ENCODE results near the gene HMCES.
"Not testable (repeated sequence)": the region's sequence is repeated elsewhere in the genome, so short reads cannot be mapped to it uniquely, and the experiment has no call there.

HMCES gene

DNA sequence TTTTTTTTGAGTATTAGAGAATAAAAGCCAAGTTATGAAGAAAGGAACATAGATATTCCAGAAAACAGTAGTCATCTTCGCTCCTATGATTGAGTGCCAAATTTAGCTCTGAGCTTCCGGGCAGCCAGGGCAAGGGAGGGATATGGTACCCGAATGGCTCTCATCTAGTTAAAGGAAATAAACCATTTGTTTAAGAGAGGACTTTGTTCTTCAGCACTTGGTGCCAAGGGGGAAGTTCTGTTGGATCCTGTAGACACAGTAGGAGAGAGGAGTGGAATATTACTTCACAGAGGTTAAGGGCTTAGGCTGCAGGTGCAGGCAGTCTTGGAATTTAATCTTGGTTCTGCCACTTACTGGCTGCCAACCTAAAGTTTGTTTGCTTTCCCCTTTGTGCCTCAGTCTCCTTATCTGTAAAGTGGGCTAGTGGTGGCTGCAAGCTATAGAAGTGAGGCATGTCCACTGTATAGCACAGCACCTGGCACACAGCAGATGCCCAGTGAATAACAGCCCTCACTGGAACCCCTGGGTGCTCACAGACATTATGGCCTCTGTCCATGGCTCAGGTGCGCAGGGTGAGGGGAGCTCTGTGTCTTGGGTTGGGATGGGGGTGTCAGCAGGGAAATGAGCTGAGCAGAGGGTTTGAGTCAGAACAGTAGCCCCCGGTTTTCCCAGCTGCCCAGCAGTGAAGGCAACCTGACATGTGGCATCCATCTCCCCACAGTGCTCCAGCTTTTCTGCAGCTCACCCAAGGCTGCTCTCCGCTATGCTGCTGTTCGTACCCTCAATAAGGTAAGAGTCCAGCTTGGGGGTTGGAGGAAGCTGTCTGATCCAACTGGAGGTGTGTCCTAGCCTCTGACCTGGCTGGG lies 18.8 kb upstream of the HMCES start:
- DNase-seq = no peak

DNA sequence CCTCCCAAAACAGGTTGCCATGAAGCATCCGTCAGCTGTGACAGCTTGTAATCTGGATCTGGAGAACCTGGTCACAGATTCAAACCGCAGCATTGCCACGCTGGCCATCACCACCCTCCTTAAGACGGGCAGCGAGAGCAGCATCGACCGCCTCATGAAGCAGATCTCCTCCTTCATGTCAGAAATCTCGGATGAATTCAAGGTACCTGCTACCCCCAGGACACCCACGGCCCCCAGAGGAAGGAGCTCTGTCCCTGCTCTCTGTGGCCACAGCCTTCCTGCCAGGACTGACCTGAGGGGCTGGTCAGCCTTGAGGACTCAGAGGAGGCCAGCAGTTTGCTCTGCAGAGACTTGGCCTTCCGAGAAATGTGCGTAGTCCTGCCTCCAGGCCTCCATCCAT lies 18.1 kb upstream of the HMCES start:
- DNase-seq = no peak

DNA sequence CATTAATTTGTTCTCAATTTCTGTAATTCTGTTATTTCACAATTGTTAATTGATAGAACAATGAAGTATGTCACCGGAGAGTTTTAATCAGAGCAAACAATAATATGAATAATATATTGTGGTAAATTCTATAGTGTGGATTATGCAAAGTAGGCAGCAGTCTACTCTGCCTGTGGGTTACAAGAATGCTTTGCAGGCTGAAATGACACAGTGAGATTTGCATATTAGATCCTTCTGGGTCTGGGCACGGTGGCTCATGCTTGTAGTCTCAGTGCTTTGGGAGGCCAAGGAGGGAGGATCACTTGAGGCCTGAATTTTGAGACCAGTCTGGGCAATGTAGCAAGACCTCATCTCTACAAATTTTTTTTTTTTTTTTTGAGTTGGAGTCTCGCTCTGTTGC lies 16.8 kb upstream of the HMCES start:
- DNase-seq = no peak

DNA sequence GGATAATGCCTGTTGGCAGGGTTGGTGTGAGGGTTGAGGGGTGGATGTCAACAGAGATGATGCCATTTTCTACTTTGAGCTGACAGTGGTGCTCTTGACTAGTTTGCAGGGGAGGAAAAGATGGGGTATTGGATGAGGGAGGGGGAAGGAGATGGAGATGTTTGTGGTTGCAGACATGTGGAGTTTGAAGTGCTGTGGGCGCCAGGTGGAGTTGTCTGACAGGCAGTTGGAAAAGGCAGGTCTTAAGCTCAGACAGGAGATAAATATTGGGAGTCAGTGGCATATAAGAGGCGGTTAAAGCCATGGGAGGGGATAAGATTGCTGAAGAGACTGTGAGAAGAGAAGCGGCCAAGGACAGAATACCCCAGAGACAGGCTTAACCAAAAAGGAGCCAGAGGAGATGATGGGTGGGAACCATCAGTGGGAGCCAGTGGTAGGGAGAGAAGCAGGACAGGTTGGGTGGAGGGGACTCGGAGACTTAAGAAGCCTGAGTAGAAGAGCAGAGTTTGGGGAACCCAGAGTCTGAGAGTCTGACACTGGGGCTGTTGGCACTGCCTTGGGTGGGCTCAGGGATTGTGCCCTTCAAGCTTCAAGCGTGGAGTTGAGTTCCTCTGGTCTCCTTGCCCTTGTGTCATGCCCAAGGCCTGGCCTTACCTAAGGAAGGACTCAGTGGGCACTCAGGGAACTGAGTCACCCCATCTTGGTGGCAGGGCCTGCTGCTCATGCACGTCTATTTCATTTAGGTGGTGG lies 15.3 kb upstream of the HMCES start:
- no peak for DNase-seq

DNA sequence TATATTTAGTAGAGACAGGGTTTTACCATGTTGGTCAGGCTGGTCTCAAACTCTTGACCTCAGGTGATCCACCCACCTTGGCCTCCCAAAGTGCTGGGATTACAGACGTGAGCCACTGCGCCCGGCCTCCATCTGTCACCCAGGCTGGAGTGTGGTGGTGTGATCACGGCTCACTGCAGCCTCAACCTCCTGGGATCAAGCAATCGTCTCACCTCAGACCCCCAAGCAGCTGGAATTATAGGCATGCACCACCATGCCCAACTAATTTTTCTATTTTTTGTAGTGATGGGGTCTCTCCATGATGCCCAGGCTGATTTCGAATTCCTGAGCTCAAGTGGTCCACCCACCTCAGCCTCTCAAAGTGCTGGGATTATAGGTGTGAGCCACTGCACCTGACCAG lies 13.7 kb upstream of the HMCES start:
- not testable (repeated sequence) for DNase-seq

DNA sequence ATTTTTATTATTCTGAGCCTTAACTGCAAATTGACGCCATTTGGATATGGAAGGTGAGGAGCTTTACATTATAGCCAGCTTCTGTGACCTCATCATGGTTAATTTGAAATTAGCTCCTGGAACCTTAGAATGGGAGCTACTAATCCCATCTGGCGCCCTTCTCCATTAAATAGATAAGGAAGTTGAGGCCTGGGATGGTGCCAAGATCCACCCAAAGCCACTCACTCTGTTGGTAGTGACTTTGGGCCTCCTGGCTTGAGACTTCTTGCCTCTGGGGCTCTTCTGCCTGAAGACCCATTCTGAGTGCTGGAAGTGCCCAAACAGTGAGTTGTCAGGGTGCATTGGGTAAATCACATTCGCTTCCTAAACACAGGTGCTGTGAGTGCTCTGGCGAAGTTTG lies 12.0 kb upstream of the HMCES start:
- no peak for DNase-seq

DNA sequence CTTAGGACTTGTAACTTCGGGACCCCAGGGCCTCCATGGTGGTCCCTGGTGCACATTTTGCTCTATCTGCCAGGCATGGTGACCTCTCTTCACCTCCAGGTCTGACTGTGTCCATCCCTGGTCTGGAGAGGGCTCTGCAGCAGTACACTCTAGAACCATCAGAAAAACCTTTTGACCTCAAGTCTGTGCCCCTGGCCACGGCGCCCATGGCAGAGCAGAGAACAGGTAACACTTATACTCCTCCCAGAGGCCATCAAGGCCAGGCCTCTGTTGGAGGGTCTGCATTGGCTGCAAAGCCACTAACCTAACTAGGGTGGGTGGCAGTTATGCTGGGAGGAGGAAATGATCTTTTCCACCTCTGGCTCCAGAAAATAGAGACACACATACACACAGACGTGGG lies 10.3 kb upstream of the HMCES start:
- DNase-seq = no peak

DNA sequence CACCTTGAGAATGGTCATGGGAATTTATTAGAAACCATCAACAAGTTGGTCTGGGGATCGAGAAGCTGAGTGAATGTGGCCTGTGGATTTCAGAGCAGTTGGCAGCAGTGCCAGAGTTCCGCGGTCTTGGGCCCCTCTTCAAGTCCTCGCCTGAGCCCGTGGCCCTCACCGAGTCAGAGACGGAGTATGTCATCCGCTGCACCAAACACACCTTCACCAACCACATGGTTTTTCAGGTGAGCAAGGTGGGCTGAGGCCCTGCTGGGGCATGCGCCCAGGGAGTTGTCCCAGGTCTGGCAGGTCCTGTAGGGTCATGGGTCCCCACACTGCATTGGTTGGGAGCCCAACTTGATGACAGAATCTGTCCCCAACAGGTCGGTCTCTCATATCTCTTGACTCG lies 7.0 kb upstream of the HMCES start:
- no peak for DNase-seq

DNA sequence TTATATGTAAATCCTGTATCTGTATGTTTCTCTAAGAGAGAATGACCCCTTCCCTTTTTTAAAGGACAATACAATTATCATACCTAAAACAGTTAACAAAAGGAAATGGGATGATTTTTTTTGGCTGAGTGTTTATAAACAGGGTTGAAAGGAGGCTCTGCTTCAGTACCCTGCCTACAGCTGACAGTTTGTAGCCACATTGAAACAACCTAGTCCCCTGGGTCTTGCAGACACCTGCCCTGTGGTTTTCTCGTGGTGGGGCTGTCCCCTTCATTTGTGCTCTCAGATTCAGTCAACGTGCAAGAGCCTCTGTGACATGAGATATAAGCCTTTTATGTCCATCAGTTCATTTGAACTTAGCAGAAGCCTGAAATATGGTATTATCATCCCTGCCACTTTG lies 2.3 kb upstream of the HMCES start:
- DNase-seq = no peak

DNA sequence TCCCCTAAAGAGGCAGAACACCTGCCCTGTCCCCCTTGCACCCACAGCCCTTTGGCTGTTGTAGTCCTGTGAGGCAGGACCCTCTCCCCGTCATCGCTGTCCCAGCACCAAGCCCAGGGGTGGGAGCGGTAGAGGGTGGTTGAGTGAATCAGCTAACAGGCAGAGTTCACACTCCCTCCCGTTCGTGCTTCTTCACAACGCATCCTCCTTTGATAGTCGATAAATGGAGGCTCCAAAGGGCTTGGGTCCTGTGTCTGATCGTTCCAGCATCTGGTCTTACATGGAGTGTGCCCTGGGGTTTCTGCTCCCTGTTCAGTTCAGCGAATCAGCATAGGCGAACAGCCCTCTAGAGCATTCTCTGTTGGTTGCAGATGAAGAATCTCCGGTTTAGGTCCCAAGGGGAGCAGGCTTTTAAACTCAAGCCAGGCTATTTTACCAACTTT lies 820 bp upstream of the HMCES start:
- no peak for DNase-seq

DNA sequence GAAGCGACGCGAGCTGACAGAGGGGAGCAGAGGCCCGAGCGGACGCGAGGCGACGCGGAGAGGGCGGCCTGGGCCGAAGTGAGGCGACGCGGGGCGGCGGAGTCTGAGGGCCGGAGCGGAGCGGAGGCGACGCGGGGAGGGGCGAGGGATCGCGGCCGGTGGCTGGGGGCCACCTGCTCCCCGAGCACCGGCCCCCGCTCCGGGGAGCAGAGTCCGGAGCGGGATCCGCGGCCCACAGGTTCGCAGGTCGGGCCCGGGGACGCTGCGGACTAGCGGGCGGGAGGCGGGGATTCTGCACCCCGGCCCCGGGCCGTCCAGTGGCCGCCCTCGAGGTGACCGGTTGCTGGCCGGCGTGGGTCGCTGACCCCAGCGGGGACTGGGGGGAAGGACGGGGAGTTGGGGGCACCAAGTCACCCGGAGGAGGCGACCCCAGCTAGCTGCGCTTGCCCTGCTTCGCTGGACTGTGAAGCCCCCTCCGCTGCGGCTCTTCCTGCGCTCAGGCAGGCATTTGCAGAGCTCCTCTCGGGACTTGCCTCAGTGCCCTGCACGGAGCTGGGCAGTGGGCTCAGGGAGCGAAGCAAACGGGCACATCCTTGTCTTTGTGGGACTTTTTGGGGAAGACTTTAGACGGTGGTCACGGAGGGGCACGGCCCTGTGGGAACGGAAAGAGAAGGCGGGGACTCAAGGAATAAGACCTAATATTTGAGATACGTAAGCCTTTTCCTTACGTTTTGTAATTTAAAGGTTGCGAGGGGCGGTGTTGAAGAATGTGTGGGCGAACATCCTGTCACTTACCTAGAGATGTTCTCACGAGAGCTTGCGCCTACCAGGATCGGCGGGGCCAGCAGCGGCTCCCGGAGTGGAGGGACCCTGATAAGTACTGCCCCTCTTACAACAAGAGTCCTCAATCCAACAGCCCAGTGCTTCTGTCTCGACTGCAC lies 566 bp downstream of the HMCES start:
- no peak for DNase-seq

DNA sequence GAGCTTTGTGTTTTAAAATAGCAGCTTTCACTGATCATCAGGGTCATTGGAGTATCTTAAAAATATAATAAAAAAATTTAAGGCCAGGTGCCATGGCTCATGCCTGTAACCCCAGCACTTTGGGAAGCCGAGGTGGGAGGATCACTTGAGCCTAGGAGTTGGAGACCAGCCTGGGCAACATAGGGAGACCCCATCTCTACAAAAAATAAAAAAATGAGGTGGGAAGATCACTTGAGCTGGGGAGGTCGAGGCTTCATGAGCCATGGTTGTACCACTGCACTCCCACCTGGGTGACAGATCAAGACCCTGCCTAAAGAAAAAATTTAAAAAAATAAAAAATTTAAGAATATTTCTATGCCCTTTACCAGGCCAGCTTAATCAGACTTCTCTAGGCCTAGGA lies 1.5 kb downstream of the HMCES start:
- DNase-seq = no peak

DNA sequence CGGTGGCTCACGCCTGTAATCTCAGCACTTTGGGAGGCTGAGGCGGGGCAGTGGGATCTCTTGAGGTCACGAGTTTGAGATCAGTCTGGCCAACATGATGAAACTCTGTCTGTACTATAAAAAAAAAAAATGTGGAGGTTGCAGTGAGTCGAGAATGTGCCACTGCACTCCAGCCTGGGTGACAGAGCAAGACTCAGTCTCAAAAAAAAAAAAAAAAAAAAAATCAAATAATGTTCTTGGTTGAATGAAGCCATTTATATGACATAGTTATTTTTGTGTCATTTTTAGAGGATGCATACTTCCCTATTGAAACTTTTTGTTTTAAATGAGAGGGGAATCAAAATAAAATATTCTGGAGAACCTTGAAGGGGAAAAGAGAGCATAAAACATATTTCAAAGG lies 3.1 kb downstream of the HMCES start:
- DNase-seq = no peak

DNA sequence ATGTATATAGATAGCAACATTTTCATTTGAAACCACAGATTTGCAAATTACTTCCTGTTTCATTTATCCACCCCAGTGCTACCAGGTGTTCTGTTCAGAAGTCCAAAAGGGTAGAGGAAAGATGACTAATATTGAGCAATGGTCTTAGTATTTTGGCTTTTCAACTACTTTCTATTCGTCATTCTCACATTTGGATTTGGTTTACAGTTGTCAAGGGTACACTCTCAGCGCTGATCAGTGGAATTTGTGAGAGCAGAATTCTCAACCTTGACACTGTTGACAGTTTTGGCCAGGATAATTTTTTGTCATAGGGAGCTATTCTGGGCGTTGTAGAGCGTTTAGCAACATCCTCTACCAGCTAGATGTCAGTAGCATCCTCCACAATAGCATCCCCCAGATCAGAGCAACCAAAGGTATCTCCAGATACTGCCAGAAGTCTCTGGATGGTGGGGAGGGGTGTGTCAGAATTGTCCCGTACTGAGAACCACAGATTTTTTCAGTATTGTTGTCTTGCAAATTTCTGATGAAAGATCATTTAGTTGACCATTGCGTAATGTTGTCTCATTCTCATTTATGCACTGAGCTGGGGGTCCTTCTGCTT lies 4.2 kb downstream of the HMCES start:
- DNase-seq = no peak

DNA sequence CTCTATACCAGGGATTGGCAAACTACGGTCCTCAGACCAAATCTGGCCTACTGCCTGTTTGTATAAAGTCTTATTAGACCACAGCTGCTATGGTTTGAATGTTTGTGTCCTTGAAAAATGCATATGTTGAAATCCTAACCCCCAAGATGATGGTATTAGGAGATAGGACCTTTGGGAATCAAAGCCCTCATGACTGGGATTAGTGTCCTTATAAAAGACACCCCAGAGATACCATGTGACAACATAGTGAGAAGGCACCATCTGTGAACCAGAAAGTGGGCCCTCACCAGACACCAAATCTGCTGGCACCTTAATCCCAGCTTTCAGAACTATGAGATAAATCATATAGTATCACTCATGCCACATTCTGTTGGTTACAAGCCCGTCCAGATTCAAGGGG lies 7.4 kb downstream of the HMCES start:
- no peak for DNase-seq

DNA sequence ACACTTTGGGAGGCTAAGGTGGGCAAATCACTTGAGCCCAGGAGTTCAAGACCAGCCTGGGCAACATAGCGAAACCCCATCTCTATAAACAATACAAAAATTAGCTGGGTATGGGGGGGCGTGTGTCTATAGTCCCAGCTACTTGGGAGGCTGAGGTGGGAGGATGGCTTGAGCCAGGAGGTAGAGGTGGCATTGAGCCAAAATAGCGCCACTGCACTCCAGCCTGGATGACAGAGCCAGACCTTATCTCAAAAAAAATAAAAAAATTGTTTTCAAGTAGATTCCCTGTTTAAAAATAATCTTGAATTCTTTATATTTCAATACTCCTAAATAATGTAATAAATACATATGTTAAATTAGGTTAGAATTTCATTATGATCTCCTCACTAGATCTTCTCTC lies 9.8 kb downstream of the HMCES start:
- DNase-seq = no peak

DNA sequence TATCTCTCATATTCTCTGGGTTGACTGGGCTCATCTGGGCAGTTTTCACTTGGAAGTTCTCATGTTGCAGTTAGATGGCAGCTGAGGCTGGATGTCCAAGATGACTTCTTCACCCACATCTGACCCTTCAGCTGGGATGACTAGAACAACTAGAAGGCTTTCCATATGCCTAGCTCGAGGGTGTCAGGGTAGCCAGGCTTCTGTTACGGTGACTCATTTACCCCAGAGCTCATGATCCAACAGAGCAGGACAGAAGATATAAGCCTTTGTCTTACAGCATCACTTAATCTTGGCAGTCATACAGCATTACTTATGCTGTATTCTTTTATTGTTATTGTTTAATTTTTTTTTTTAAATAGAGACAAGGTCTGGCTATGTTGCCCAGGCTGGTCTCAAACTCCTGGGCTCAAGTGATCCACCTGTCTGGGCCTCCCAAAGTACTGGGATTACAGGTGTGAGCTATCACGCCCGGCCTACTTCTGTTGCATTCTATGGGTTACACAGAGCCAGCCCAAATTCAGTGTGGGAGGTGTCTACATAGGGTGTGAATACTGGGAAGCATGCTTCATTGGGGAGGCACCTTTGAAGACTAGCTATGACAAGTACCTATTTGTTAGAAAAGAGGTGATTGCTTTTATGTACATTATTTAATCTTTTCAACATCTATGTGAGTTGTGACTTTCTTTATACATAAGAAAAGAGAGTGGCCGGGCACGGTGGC lies 10.7 kb downstream of the HMCES start:
- no peak for DNase-seq

DNA sequence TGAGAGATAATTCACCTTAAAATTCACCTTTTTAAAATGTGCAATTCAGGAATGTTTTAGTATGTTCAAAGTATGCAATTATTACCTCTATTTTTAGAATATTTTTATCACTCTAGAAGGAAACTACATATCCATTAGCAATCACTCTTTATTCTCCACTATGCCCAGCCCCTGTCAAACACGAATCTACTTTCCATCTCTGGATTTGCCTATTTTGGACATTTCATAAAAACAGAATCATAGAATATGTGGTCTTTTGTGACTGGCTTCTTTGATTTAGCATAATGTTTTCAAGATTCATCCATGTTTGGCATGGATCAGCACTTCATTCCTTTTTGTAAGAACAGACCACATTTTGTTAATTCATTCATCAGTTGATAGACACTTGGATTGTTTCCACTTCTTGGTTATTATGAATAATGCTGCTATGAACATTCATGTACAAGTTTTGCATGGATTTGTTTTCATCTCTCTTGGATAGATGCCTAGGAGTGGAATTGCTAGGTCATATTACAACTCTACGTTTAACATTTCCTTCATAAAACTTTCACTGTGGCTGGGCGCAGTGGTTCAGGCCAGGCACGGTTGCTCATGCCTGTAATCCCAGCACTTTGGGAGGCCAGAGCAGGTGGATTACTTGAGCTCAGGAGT lies 12.7 kb downstream of the HMCES start:
- no peak for DNase-seq

DNA sequence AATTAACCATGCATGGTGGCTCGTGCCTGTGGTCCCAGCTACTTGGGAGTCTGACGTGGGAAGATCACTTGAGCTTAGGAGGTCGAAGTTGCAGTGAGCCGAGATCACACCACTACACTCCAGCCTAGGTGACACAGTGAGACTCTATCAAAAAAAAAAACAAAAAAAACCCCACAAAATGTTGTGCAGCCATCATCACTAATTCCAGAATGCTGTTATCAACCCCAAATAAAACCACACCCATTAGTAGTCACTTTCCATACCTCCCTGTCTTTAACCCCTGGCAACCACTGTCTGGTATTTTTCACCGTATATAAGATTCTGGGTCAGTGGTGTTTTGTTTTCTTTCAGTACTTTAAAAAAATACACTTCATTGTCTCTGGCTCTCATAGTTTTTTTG lies 16.6 kb downstream of the HMCES start:
- DNase-seq = no peak

DNA sequence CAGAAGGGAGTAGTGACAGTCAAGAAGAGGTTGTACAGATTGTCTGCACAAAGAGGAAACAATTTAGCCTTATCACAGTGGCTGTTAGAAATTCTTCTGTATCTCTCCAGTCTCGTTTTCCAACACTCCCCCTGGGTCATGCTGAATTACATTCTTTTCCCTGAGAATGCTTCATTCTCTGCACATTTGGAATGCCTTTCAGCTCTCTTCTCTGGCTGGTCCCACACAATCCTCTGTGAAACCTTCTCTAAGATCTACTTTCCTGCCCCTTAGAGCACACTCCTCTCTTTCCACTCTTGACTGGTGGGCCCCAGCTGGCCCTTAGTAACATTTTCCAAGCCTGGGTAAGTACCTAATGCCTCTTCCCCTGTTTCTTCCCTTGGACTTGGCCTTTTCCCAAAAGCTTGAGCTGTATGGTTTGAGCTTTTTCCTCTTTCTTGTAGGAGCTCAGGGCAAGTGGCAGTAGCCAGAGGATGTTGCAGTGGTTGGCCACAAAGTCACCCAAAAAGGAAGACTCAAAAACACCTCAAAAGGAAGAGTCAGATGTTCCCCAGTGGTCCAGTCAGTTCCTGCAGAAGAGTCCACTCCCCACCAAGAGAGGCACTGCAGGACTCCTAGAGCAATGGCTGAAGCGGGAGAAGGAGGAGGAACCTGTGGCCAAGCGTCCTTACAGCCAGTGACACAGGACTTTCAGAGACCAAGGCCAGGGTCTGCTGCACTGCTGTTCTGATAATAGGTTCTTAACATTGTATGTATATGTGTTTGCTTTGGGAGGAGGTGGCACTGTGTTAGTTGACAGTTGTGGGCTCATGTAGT lies 25.7 kb downstream of the HMCES start:
- no peak for DNase-seq

DNA sequence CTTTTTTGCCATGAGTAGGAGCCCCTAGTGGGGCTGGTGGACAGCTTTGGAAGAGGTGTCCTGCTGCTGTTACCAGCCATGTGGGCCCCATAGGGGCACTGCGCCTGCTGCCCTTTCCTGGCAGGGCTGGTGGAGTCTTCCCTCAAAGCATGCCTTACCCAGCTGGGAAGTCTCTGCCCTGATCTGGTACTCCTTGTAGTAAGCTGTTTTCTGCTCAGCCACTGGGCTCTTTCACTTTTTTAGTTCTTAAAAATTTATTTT lies 26.2 kb downstream of the HMCES start:
- no peak for DNase-seq

All from NCI-H2029 treated with DMSO at 0.1 percent for 48 hours (cell line).